ENCODE data around the gene THNSL1.

- TF ChIP-seq CTCF (IDR thresholded peaks at IDR 0.05; ENCODE audit: control extremely low read depth in 1 of 3, insufficient read depth in 1 of 3, low read depth in 1 of 3, low read length in 3 of 3), result no peak
- TF ChIP-seq MAFK (IDR thresholded peaks at IDR 0.05; ENCODE audit: low read depth, low read length), result no peak
- no peak for TF ChIP-seq MAX (IDR thresholded peaks at IDR 0.05)
- no peak for TF ChIP-seq EZH2 (IDR thresholded peaks at IDR 0.05; ENCODE audit: low read depth, low read length, severe bottlenecking)
- no peak for TF ChIP-seq POLR2A (IDR thresholded peaks at IDR 0.05; ENCODE audit: control extremely low read depth in 1 of 2, low read depth in 2 of 2, low read length in 2 of 2)
Measured at GRCh38 chr10:25036381-25036780, 20.0 kb downstream of the THNSL1 start.
